HEK293 (cell line): ENCODE results near the gene ADAMTS8.

Experiments
- CTCF ChIA-PET: fragments of 350-600 bp; formaldehyde crosslinking; extraction: SDS; loops from one replicate; lab custom pipeline; 2021; ENCODE audit warnings: antibody characterized with exemption; lab: Yijun Ruan, JAX
- POLR2A ChIA-PET: fragments of 300-600 bp; formaldehyde crosslinking; extraction: SDS; loops from one replicate; lab custom pipeline; 2020; ENCODE audit warnings: antibody characterized with exemption, inconsistent platforms; lab: Yijun Ruan, JAX
- H3K27ac ChIP-seq: fragments of 200-500 bp; sonication (Bioruptor generic); 2 replicates; pipeline ENCODE4 v1.5.1; 2014; ENCODE audit warnings: low read depth, low read length, control low read depth, inconsistent platforms; ENCODE audit errors: extremely low read depth
- H3K36me3 ChIP-seq, 2 experiments: fragments of 200-500 bp in 1 of 2; sonication (Bioruptor generic) in 1 of 2; 1 replicate in 1 of 2; 2 replicates in 1 of 2; pipeline ENCODE4 v1.5.1; 2014 to 2017; ENCODE audit warnings: inconsistent platforms in 2 of 2, low read length in 2 of 2; ENCODE audit not compliant: control insufficient read depth in 2 of 2, insufficient read depth in 1 of 2
- H3K4me1 ChIP-seq: fragments of 200-500 bp; sonication (Bioruptor generic); 2 replicates; pipeline ENCODE4 v1.5.1; 2014; ENCODE audit warnings: mild to moderate bottlenecking, low read length, inconsistent platforms; ENCODE audit not compliant: control insufficient read depth, insufficient read depth
- H3K4me3 ChIP-seq: 2 replicates; pipeline ENCODE4 v1.5.1; 2011; ENCODE audit warnings: low read depth, mild to moderate bottlenecking, control low read depth, low read length, moderate library complexity
- H3K9me3 ChIP-seq: fragments of 200-500 bp; sonication (Bioruptor generic); 2 replicates; pipeline ENCODE4 v1.5.1; 2014; ENCODE audit warnings: low read depth, low read length, inconsistent platforms; ENCODE audit not compliant: control insufficient read depth, insufficient read depth
- PRDM2 ChIP-seq: fragments of 450-650 bp; formaldehyde crosslinking; IDR thresholded peaks from 2 replicates; pipeline ENCODE4 v1.5.1; 2016; ENCODE audit warnings: missing biosample characterization, missing genetic modification characterization, borderline replicate concordance
- ZFP69B ChIP-seq: fragments of 450-650 bp; formaldehyde crosslinking; IDR thresholded peaks from 2 replicates; pipeline ENCODE4 v1.5.1; 2016; ENCODE audit warnings: missing biosample characterization, missing genetic modification characterization
- ZNF175 ChIP-seq: fragments of 450-650 bp; formaldehyde crosslinking; IDR thresholded peaks from 2 replicates; pipeline ENCODE4 v1.5.1; 2016; ENCODE audit warnings: missing biosample characterization, missing genetic modification characterization
- ZNF394 ChIP-seq: fragments of 450-650 bp; formaldehyde crosslinking; IDR thresholded peaks from 2 replicates; pipeline ENCODE4 v1.5.1; 2016; ENCODE audit warnings: missing biosample characterization, missing genetic modification characterization, mild to moderate bottlenecking, moderate library complexity, borderline replicate concordance
- ZNF473 ChIP-seq: fragments of 450-650 bp; formaldehyde crosslinking; IDR thresholded peaks from 2 replicates; pipeline ENCODE4 v1.5.1; 2017; ENCODE audit warnings: missing biosample characterization, missing genetic modification characterization
- ZNF501 ChIP-seq: fragments of 450-650 bp; formaldehyde crosslinking; IDR thresholded peaks from 2 replicates; pipeline ENCODE4 v1.5.1; 2016; ENCODE audit warnings: missing biosample characterization, missing genetic modification characterization
- ZNF596 ChIP-seq: fragments of 450-650 bp; IDR thresholded peaks from 2 replicates; pipeline ENCODE4 v1.5.0; 2018; ENCODE audit warnings: missing biosample characterization, mild to moderate bottlenecking, missing genetic modification characterization, moderate library complexity
- ZSCAN5A ChIP-seq: fragments of 450-650 bp; formaldehyde crosslinking; IDR thresholded peaks from 2 replicates; pipeline ENCODE4 v1.5.1; 2016; ENCODE audit warnings: missing biosample characterization, missing genetic modification characterization
- ZXDB ChIP-seq: fragments of 450-650 bp; formaldehyde crosslinking; IDR thresholded peaks from 2 replicates; pipeline ENCODE4 v1.5.1; 2016; ENCODE audit warnings: missing biosample characterization, missing genetic modification characterization
- TF ChIP-seq, protein P1 (sequence below): fragments of 450-650 bp; formaldehyde crosslinking; IDR thresholded peaks from 2 replicates; pipeline ENCODE4 v1.5.1; 2017; ENCODE audit warnings: missing biosample characterization, missing genetic modification characterization
- TF ChIP-seq, protein P2 (sequence below): fragments of 450-650 bp; formaldehyde crosslinking; conservative IDR thresholded peaks from 2 replicates; pipeline ENCODE4 v1.5.1; 2016; ENCODE audit warnings: low read depth, missing biosample characterization, missing genetic modification characterization
- TF ChIP-seq, protein P3 (sequence below): fragments of 450-650 bp; formaldehyde crosslinking; IDR thresholded peaks from 2 replicates; pipeline ENCODE4 v1.5.1; 2017; ENCODE audit warnings: missing biosample characterization, missing genetic modification characterization
- TF ChIP-seq, protein P4 (sequence below): fragments of 450-650 bp; formaldehyde crosslinking; conservative IDR thresholded peaks from 2 replicates; pipeline ENCODE4 v1.5.1; 2016; ENCODE audit warnings: low read depth, missing biosample characterization, missing genetic modification characterization

ADAMTS8 gene

DNA sequence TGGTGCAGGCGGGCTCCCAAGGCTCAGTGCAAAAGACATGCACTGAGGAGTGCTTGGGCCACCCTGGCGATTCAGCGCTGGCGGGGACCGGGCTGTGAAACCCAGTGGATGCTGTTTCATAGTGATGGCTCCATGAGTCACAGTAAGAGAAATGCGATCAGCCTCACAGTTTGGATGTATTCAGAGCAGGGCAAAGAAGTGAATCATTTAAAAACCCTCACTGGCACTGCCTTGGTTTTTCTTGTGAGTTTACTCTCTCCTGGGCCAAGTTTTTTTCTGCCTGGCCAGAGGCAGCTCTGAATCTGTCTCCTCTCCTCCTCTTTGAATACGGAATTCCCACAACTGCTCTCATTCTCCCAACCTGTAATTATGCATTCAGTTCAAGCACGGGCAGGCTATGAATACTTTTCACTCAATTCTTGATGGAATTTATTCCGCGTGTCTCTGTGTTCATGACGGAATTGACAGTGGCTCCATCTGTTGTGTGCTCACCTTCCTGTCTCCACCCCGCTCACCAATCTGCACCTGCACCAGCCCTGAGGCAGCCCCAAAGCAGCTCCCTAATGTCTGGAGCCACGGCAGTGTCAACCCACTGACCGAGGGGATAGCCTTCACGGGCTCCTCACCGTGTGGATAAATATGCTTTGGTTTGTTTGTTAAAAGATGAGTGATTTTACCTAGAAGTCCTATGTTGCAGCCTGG, 14.9 kb downstream of the ADAMTS8 start:
- CTCF ChIA-PET, result interaction anchor here (0.6 kb wide), 1 partner anchor 190 kb away, joined by 3 read pairs; no protein-coding TSS in a partner anchor

More for the DNA sequence above, 14.9 kb downstream of the ADAMTS8 start:
- H3K4me1 ChIP-seq, result no peaks in the 10 kb centered on the region
- no peaks in the 10 kb centered on the region for H3K36me3 ChIP-seq
- no peaks in the 10 kb centered on the region for H3K9me3 ChIP-seq
- no peak overlapping the region for H3K27ac ChIP-seq
- TF ChIP-seq ZNF394, result no peak
- TF ChIP-seq, protein P1, sequence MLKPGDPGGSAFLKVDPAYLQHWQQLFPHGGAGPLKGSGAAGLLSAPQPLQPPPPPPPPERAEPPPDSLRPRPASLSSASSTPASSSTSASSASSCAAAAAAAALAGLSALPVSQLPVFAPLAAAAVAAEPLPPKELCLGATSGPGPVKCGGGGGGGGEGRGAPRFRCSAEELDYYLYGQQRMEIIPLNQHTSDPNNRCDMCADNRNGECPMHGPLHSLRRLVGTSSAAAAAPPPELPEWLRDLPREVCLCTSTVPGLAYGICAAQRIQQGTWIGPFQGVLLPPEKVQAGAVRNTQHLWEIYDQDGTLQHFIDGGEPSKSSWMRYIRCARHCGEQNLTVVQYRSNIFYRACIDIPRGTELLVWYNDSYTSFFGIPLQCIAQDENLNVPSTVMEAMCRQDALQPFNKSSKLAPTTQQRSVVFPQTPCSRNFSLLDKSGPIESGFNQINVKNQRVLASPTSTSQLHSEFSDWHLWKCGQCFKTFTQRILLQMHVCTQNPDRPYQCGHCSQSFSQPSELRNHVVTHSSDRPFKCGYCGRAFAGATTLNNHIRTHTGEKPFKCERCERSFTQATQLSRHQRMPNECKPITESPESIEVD (tag by site-specific recombination), result no peak
- TF ChIP-seq, protein P2, sequence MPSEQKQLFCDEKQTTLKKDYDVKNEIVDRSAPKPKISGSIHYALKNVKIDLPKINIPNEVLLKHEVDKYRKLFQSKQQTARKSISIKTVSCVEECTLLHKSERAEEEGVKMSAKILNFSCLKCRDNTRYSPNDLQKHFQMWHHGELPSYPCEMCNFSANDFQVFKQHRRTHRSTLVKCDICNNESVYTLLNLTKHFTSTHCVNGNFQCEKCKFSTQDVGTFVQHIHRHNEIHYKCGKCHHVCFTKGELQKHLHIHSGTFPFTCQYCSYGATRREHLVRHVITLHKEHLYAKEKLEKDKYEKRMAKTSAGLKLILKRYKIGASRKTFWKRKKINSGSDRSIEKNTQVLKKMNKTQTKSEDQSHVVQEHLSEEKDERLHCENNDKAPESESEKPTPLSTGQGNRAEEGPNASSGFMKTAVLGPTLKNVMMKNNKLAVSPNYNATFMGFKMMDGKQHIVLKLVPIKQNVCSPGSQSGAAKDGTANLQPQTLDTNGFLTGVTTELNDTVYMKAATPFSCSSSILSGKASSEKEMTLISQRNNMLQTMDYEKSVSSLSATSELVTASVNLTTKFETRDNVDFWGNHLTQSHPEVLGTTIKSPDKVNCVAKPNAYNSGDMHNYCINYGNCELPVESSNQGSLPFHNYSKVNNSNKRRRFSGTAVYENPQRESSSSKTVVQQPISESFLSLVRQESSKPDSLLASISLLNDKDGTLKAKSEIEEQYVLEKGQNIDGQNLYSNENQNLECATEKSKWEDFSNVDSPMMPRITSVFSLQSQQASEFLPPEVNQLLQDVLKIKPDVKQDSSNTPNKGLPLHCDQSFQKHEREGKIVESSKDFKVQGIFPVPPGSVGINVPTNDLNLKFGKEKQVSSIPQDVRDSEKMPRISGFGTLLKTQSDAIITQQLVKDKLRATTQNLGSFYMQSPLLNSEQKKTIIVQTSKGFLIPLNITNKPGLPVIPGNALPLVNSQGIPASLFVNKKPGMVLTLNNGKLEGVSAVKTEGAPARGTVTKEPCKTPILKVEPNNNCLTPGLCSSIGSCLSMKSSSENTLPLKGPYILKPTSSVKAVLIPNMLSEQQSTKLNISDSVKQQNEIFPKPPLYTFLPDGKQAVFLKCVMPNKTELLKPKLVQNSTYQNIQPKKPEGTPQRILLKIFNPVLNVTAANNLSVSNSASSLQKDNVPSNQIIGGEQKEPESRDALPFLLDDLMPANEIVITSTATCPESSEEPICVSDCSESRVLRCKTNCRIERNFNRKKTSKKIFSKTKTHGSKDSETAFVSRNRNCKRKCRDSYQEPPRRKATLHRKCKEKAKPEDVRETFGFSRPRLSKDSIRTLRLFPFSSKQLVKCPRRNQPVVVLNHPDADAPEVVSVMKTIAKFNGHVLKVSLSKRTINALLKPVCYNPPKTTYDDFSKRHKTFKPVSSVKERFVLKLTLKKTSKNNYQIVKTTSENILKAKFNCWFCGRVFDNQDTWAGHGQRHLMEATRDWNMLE, result no peak
- TF ChIP-seq, protein P3, sequence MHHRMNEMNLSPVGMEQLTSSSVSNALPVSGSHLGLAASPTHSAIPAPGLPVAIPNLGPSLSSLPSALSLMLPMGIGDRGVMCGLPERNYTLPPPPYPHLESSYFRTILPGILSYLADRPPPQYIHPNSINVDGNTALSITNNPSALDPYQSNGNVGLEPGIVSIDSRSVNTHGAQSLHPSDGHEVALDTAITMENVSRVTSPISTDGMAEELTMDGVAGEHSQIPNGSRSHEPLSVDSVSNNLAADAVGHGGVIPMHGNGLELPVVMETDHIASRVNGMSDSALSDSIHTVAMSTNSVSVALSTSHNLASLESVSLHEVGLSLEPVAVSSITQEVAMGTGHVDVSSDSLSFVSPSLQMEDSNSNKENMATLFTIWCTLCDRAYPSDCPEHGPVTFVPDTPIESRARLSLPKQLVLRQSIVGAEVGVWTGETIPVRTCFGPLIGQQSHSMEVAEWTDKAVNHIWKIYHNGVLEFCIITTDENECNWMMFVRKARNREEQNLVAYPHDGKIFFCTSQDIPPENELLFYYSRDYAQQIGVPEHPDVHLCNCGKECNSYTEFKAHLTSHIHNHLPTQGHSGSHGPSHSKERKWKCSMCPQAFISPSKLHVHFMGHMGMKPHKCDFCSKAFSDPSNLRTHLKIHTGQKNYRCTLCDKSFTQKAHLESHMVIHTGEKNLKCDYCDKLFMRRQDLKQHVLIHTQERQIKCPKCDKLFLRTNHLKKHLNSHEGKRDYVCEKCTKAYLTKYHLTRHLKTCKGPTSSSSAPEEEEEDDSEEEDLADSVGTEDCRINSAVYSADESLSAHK (tag by site-specific recombination), result no peak
- TF ChIP-seq, protein P4, sequence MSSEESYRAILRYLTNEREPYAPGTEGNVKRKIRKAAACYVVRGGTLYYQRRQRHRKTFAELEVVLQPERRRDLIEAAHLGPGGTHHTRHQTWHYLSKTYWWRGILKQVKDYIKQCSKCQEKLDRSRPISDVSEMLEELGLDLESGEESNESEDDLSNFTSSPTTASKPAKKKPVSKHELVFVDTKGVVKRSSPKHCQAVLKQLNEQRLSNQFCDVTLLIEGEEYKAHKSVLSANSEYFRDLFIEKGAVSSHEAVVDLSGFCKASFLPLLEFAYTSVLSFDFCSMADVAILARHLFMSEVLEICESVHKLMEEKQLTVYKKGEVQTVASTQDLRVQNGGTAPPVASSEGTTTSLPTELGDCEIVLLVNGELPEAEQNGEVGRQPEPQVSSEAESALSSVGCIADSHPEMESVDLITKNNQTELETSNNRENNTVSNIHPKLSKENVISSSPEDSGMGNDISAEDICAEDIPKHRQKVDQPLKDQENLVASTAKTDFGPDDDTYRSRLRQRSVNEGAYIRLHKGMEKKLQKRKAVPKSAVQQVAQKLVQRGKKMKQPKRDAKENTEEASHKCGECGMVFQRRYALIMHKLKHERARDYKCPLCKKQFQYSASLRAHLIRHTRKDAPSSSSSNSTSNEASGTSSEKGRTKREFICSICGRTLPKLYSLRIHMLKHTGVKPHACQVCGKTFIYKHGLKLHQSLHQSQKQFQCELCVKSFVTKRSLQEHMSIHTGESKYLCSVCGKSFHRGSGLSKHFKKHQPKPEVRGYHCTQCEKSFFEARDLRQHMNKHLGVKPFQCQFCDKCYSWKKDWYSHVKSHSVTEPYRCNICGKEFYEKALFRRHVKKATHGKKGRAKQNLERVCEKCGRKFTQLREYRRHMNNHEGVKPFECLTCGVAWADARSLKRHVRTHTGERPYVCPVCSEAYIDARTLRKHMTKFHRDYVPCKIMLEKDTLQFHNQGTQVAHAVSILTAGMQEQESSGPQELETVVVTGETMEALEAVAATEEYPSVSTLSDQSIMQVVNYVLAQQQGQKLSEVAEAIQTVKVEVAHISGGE (tag by site-specific recombination), result no peak
- no peak for TF ChIP-seq ZNF175
- TF ChIP-seq ZNF473 (tag by site-specific recombination), result no peak
- no peak for TF ChIP-seq ZNF501 (tag by site-specific recombination)
- TF ChIP-seq ZXDB, result no peak
- TF ChIP-seq PRDM2 (tag by site-specific recombination), result no peak
- TF ChIP-seq ZFP69B (tag by site-specific recombination), result no peak
- no peak for TF ChIP-seq ZNF596
- no peak for TF ChIP-seq ZSCAN5A
- TF ChIP-seq, all 188 proteins: peak for 0
- POLR2A ChIA-PET, result no interaction called here
- H3K4me3 ChIP-seq, result no peak overlapping the region
